ENCODE measurements around the gene PCDH15.

The PCDH15 gene

GRCh38 chr10:54454271-54454670 is 346.8 kb downstream of the PCDH15 start:
- no peak overlapping the region for H3K4me2 ChIP-seq (ENCODE audit: low read depth, low read length, poor library complexity, severe bottlenecking)
- no peaks in the 10 kb centered on the region for H3K9me3 ChIP-seq (ENCODE audit: insufficient read depth, low read depth, low read length)
- H3F3A ChIP-seq (ENCODE audit: low read depth), result no peaks in the 10 kb centered on the region
- H3K79me2 ChIP-seq (ENCODE audit: insufficient read depth, low read length), result no peaks in the 10 kb centered on the region
- H3K4me1 ChIP-seq (ENCODE audit: insufficient read depth, low read length, poor library complexity, severe bottlenecking), result no peaks in the 10 kb centered on the region
- H4K20me1 ChIP-seq (ENCODE audit: insufficient read depth, low read length, poor library complexity, severe bottlenecking), result no peaks in the 10 kb centered on the region
- H3K9me2 ChIP-seq (replicated peaks; ENCODE audit: low read depth, low read length), result no peaks in the 10 kb centered on the region
- no peaks in the 10 kb centered on the region for H3K27me3 ChIP-seq (ENCODE audit: insufficient read depth, low read length, poor library complexity, severe bottlenecking)
- no peaks in the 10 kb centered on the region for H3K36me3 ChIP-seq (ENCODE audit: insufficient read depth, low read length)
- no peak overlapping the region for H3K4me3 ChIP-seq (ENCODE audit: low read length, poor library complexity, severe bottlenecking)
- H2AFZ ChIP-seq (ENCODE audit: low read length), result no peak overlapping the region
- TF ChIP-seq CTCF (conservative IDR thresholded peaks at IDR 0.05; ENCODE audit: low read length) (no peak), EZH2phosphoT487 (IDR thresholded peaks at IDR 0.05; ENCODE audit: borderline replicate concordance) (no peak)
- H3K9ac ChIP-seq (ENCODE audit: low read depth, low read length, poor library complexity, severe bottlenecking), result no peak overlapping the region

- Histone ChIP-seq H3K4me1 (ENCODE audit: insufficient read depth, low read length, poor library complexity, severe bottlenecking) (no peaks in the 10 kb centered on the region), H3K9me2 (replicated peaks; ENCODE audit: low read depth, low read length) (no peaks in the 10 kb centered on the region), H3K4me3 (ENCODE audit: low read length, poor library complexity, severe bottlenecking) (no peak overlapping the region), H3K9ac (ENCODE audit: low read depth, low read length, poor library complexity, severe bottlenecking) (no peak overlapping the region), H2AFZ (ENCODE audit: low read length) (no peak overlapping the region), H3K36me3 (ENCODE audit: insufficient read depth, low read length) (no peaks in the 10 kb centered on the region), H3K27me3 (ENCODE audit: insufficient read depth, low read length, poor library complexity, severe bottlenecking) (no peaks in the 10 kb centered on the region), H3K79me2 (ENCODE audit: insufficient read depth, low read length) (no peaks in the 10 kb centered on the region), H3F3A (ENCODE audit: low read depth) (no peaks in the 10 kb centered on the region), H3K4me2 (ENCODE audit: low read depth, low read length, poor library complexity, severe bottlenecking) (no peak overlapping the region), H4K20me1 (ENCODE audit: insufficient read depth, low read length, poor library complexity, severe bottlenecking) (no peaks in the 10 kb centered on the region), H3K9me3 (ENCODE audit: insufficient read depth, low read depth, low read length) (no peaks in the 10 kb centered on the region)
- TF ChIP-seq EZH2phosphoT487 (IDR thresholded peaks at IDR 0.05; ENCODE audit: borderline replicate concordance) (no peak), CTCF (conservative IDR thresholded peaks at IDR 0.05; ENCODE audit: low read length) (no peak)
Measured at GRCh38 chr10:54449056-54449455, 352.0 kb downstream of the PCDH15 start.

DNA sequence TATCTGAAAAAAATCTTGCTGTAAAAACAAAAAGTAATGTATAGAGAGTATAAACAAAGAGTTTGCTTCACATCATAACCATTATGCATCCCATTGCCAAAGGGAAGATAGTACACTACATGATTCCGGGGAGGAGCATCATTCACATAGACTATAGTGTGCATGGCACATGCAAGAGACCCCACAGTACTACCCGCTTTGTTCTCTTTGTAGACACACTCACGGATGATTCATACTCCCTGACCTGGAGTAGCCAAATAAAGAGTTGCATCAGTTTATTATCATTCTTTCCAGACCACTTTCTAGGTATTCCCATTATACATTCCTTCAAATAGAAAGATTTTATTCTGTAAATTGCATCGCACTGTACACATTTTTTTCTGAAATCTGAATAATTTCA is 356.9 kb downstream of the PCDH15 start:
- no peaks in the 10 kb centered on the region for H3K9me2 ChIP-seq (replicated peaks; ENCODE audit: low read depth, low read length)
- no peaks in the 10 kb centered on the region for H3K9me3 ChIP-seq (ENCODE audit: insufficient read depth, low read depth, low read length)
- H3K4me2 ChIP-seq (ENCODE audit: low read depth, low read length, poor library complexity, severe bottlenecking), result no peak overlapping the region
- TF ChIP-seq CTCF (conservative IDR thresholded peaks at IDR 0.05; ENCODE audit: low read length), result no peak
- no peak for TF ChIP-seq EZH2phosphoT487 (IDR thresholded peaks at IDR 0.05; ENCODE audit: borderline replicate concordance)
- H3K9ac ChIP-seq (ENCODE audit: low read depth, low read length, poor library complexity, severe bottlenecking), result no peak overlapping the region
- H3K4me3 ChIP-seq (ENCODE audit: low read length, poor library complexity, severe bottlenecking), result no peak overlapping the region
- H3K27me3 ChIP-seq (ENCODE audit: insufficient read depth, low read length, poor library complexity, severe bottlenecking), result no peaks in the 10 kb centered on the region
- H3K36me3 ChIP-seq (ENCODE audit: insufficient read depth, low read length), result no peaks in the 10 kb centered on the region
- H4K20me1 ChIP-seq (ENCODE audit: insufficient read depth, low read length, poor library complexity, severe bottlenecking), result no peaks in the 10 kb centered on the region
- H3K79me2 ChIP-seq (ENCODE audit: insufficient read depth, low read length), result no peaks in the 10 kb centered on the region
- no peaks in the 10 kb centered on the region for H3F3A ChIP-seq (ENCODE audit: low read depth)
- no peaks in the 10 kb centered on the region for H3K4me1 ChIP-seq (ENCODE audit: insufficient read depth, low read length, poor library complexity, severe bottlenecking)
- H2AFZ ChIP-seq (ENCODE audit: low read length), result no peak overlapping the region

All from Loucy (cell line).